Osteoblast (primary cell): ENCODE measurements around the gene SYT12. TPM values are rescaled to one million over a fixed set of nuclear protein-coding genes. Genes with fewer than 3 reads are reported as not detected.

Experiments used
- DNase-seq: peaks from one replicate; pipeline ENCODE4 v3.0.0; 2011; ENCODE audit warnings: low spot score, mixed read lengths; ENCODE audit not compliant: insufficient read length; ENCODE audit errors: missing footprints
- H2AFZ ChIP-seq: 2 replicates; pipeline ENCODE4 v1.6.0; 2011; ENCODE audit warnings: mild to moderate bottlenecking, low read length
- H3K27ac ChIP-seq: 2 replicates; pipeline ENCODE4 v1.5.1; 2011; ENCODE audit warnings: mild to moderate bottlenecking, low read depth, low read length, moderate library complexity
- H3K27me3 ChIP-seq: 2 replicates; pipeline ENCODE4 v1.6.0; 2012; ENCODE audit warnings: mild to moderate bottlenecking, control low read depth, inconsistent platforms, low read length, moderate library complexity; ENCODE audit not compliant: insufficient read depth
- H3K36me3 ChIP-seq: 2 replicates; pipeline ENCODE4 v1.5.1; 2011; ENCODE audit warnings: mild to moderate bottlenecking, low read length, control low read depth, moderate library complexity; ENCODE audit not compliant: insufficient read depth
- H3K4me1 ChIP-seq: 2 replicates; pipeline ENCODE4 v1.5.1; 2011; ENCODE audit warnings: mild to moderate bottlenecking, low read length, control low read depth, moderate library complexity; ENCODE audit not compliant: insufficient read depth
- H3K4me2 ChIP-seq: 2 replicates; pipeline ENCODE4 v1.6.0; 2011; ENCODE audit warnings: mild to moderate bottlenecking, low read length; ENCODE audit not compliant: insufficient read depth
- H3K4me3 ChIP-seq: fragments of 200-600 bp; sonication (generic); 3 replicates; pipeline ENCODE4 v1.5.1; 2012; ENCODE audit warnings: mild to moderate bottlenecking, low read length, inconsistent platforms; ENCODE audit not compliant: insufficient read depth
- H3K79me2 ChIP-seq: 2 replicates; pipeline ENCODE4 v1.6.0; 2012; ENCODE audit warnings: mild to moderate bottlenecking, low read length, control low read depth, inconsistent platforms; ENCODE audit not compliant: insufficient read depth
- H3K9me3 ChIP-seq: 2 replicates; pipeline ENCODE4 v1.5.1; 2011; ENCODE audit warnings: low read depth, low read length, control low read depth
- H4K20me1 ChIP-seq: 2 replicates; pipeline ENCODE4 v1.6.0; 2012; ENCODE audit warnings: mild to moderate bottlenecking, low read length, control low read depth; ENCODE audit not compliant: insufficient read depth
- total RNA-seq: library from RNA; depleted of rRNA; stranded (reverse); fragments of >200 nt; gene quantifications from 2 replicates; pipeline ENCODE4 v1.2.3, GENCODE V29; 2012
- TF ChIP-seq, protein P1 (sequence below): IDR thresholded peaks from 2 replicates; pipeline ENCODE4 v1.5.1; 2011; ENCODE audit warnings: mild to moderate bottlenecking, low read depth, low read length, moderate library complexity; ENCODE audit errors: extremely low read depth

Gene SYT12
- total RNA-seq, 1 donor, result 4.0 TPM

GRCh38 chr11:67014343-67014742, 8.6 kb upstream of the SYT12 start:
- Histone ChIP-seq H3K27ac (no peak overlapping the region), H3K4me2 (no peak overlapping the region), H3K79me2 (no peaks in the 10 kb centered on the region), H2AFZ (no peak overlapping the region), H3K4me3 (no peak overlapping the region), H3K36me3 (no peaks in the 10 kb centered on the region), H4K20me1 (no peaks in the 10 kb centered on the region), H3K4me1 (no peaks in the 10 kb centered on the region), H3K9me3 (no peaks in the 10 kb centered on the region), H3K27me3 (no peaks in the 10 kb centered on the region)
- DNase-seq, result no peak
- TF ChIP-seq, protein P1, sequence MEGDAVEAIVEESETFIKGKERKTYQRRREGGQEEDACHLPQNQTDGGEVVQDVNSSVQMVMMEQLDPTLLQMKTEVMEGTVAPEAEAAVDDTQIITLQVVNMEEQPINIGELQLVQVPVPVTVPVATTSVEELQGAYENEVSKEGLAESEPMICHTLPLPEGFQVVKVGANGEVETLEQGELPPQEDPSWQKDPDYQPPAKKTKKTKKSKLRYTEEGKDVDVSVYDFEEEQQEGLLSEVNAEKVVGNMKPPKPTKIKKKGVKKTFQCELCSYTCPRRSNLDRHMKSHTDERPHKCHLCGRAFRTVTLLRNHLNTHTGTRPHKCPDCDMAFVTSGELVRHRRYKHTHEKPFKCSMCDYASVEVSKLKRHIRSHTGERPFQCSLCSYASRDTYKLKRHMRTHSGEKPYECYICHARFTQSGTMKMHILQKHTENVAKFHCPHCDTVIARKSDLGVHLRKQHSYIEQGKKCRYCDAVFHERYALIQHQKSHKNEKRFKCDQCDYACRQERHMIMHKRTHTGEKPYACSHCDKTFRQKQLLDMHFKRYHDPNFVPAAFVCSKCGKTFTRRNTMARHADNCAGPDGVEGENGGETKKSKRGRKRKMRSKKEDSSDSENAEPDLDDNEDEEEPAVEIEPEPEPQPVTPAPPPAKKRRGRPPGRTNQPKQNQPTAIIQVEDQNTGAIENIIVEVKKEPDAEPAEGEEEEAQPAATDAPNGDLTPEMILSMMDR, result no peak

GRCh38 chr11:67015048-67015447, 7.9 kb upstream of the SYT12 start:
- peak; percentile 81 for DNase-seq
- H3K4me1 ChIP-seq, result no peaks in the 10 kb centered on the region
- H3K4me2 ChIP-seq, result no peak overlapping the region
- TF ChIP-seq, protein P1, result no peak
- no peak overlapping the region for H3K4me3 ChIP-seq
- no peaks in the 10 kb centered on the region for H3K27me3 ChIP-seq
- H2AFZ ChIP-seq, result no peak overlapping the region
- H3K36me3 ChIP-seq, result no peaks in the 10 kb centered on the region
- H3K9me3 ChIP-seq, result no peaks in the 10 kb centered on the region
- no peaks in the 10 kb centered on the region for H3K79me2 ChIP-seq
- no peaks in the 10 kb centered on the region for H4K20me1 ChIP-seq
- no peak overlapping the region for H3K27ac ChIP-seq

GRCh38 chr11:67016550-67016949, 6.4 kb upstream of the SYT12 start:
- H3K9me3 ChIP-seq, result no peaks in the 10 kb centered on the region
- no peaks in the 10 kb centered on the region for H4K20me1 ChIP-seq
- no peaks in the 10 kb centered on the region for H3K4me1 ChIP-seq
- H3K79me2 ChIP-seq, result no peaks in the 10 kb centered on the region
- peak; percentile 57 for DNase-seq
- H3K27ac ChIP-seq, result no peak overlapping the region
- H3K4me3 ChIP-seq, result no peak overlapping the region
- H3K4me2 ChIP-seq, result no peak overlapping the region
- H3K36me3 ChIP-seq, result no peaks in the 10 kb centered on the region
- TF ChIP-seq, protein P1, result no peak
- H3K27me3 ChIP-seq, result no peaks in the 10 kb centered on the region
- H2AFZ ChIP-seq, result no peak overlapping the region

GRCh38 chr11:67020949-67021348, 2.0 kb upstream of the SYT12 start:
- Histone ChIP-seq H3K4me1 (peaks cover 26% of the 10 kb centered on the region), H3K4me3 (no peak overlapping the region), H3K9me3 (no peaks in the 10 kb centered on the region), H3K36me3 (no peaks in the 10 kb centered on the region), H3K27me3 (no peaks in the 10 kb centered on the region), H4K20me1 (no peaks in the 10 kb centered on the region), H3K27ac (no peak overlapping the region), H3K4me2 (no peak overlapping the region), H2AFZ (no peak overlapping the region), H3K79me2 (no peaks in the 10 kb centered on the region)
- peak; percentile 47 for DNase-seq
- TF ChIP-seq, protein P1, result no peak
